Loucy (cell line): Measurements from ENCODE around the gene RPTOR.

Experiments used
- H2AFZ ChIP-seq: fragments of 200-600 bp; sonication (generic); 2 replicates; pipeline ENCODE4 v1.6.0; 2016; ENCODE audit warnings: antibody characterized with exemption, mild to moderate bottlenecking, low read length, moderate library complexity
- H3F3A ChIP-seq: fragments of 200-600 bp; 2 replicates; pipeline ENCODE4 v1.6.0; 2016; ENCODE audit warnings: antibody characterized with exemption, low read depth, mild to moderate bottlenecking
- H3K27me3 ChIP-seq: fragments of 200-600 bp; sonication (generic); 2 replicates; pipeline ENCODE4 v1.6.1; 2014; ENCODE audit warnings: low read length, mild to moderate bottlenecking; ENCODE audit not compliant: insufficient read depth, poor library complexity, severe bottlenecking
- H3K36me3 ChIP-seq: fragments of 200-600 bp; sonication (generic); 2 replicates; pipeline ENCODE4 v1.6.1; 2016; ENCODE audit warnings: low read length; ENCODE audit not compliant: insufficient read depth
- H3K4me1 ChIP-seq: fragments of 200-600 bp; sonication (generic); 2 replicates; pipeline ENCODE4 v1.5.1; 2014; ENCODE audit warnings: low read length, mild to moderate bottlenecking; ENCODE audit not compliant: insufficient read depth, poor library complexity, severe bottlenecking
- H3K4me2 ChIP-seq: fragments of 200-600 bp; sonication (generic); 2 replicates; pipeline ENCODE4 v1.6.0; 2014; ENCODE audit warnings: antibody characterized with exemption, low read length, low read depth, mild to moderate bottlenecking; ENCODE audit not compliant: poor library complexity, severe bottlenecking
- H3K4me3 ChIP-seq: fragments of 200-600 bp; sonication (generic); 2 replicates; pipeline ENCODE4 v1.5.1; 2014; ENCODE audit warnings: low read length, mild to moderate bottlenecking, mixed read lengths; ENCODE audit not compliant: poor library complexity, severe bottlenecking
- H3K79me2 ChIP-seq: fragments of 200-600 bp; sonication (generic); 2 replicates; pipeline ENCODE4 v1.6.1; 2014; ENCODE audit warnings: low read length; ENCODE audit not compliant: insufficient read depth
- H3K9ac ChIP-seq: fragments of 200-600 bp; sonication (generic); 2 replicates; pipeline ENCODE4 v1.6.0; 2014; ENCODE audit warnings: mild to moderate bottlenecking, low read depth, low read length, moderate library complexity; ENCODE audit not compliant: poor library complexity, severe bottlenecking
- H3K9me2 ChIP-seq: fragments of 200-600 bp; sonication (generic); replicated peaks from 2 replicates; pipeline ENCODE4 v1.6.1; 2016; ENCODE audit warnings: low read depth, low read length, mixed read lengths
- H3K9me3 ChIP-seq: fragments of 200-600 bp; sonication (generic); 2 replicates; pipeline ENCODE4 v1.6.1; 2014; ENCODE audit warnings: mild to moderate bottlenecking, antibody characterized with exemption, low read length, low read depth; ENCODE audit not compliant: insufficient read depth
- H4K20me1 ChIP-seq: fragments of 200-600 bp; sonication (generic); 2 replicates; pipeline ENCODE4 v1.6.0; 2014; ENCODE audit warnings: antibody characterized with exemption, low read length, mild to moderate bottlenecking; ENCODE audit not compliant: insufficient read depth, poor library complexity, severe bottlenecking
- CTCF ChIP-seq: fragments of 200-600 bp; sonication (generic); conservative IDR thresholded peaks from 2 replicates; pipeline ENCODE4 v1.5.1; 2014; ENCODE audit warnings: mild to moderate bottlenecking, antibody characterized with exemption, low read length
- EZH2phosphoT487 ChIP-seq: fragments of 200-600 bp; IDR thresholded peaks from 2 replicates; pipeline ENCODE4 v1.6.1; 2018; ENCODE audit warnings: antibody characterized with exemption, mild to moderate bottlenecking, moderate library complexity, borderline replicate concordance

Gene RPTOR

GRCh38 chr17:80552523-80552922, 7.9 kb downstream of the RPTOR start:
- H3K36me3 ChIP-seq, result no peaks in the 10 kb centered on the region; the same call in 1 of the 2 replicates
- no peak overlapping the region for H2AFZ ChIP-seq
- H3F3A ChIP-seq, result no peaks in the 10 kb centered on the region
- H4K20me1 ChIP-seq, result peaks cover 14% of the 10 kb centered on the region
- H3K4me3 ChIP-seq, result no peak overlapping the region
- H3K79me2 ChIP-seq, result peaks cover 60% of the 10 kb centered on the region
- H3K9ac ChIP-seq, result no peak overlapping the region
- TF ChIP-seq EZH2phosphoT487 (no peak), CTCF (no peak)
- H3K27me3 ChIP-seq, result no peaks in the 10 kb centered on the region
- H3K4me2 ChIP-seq, result no peak overlapping the region
- peaks cover 12% of the 10 kb centered on the region for H3K4me1 ChIP-seq
- no peaks in the 10 kb centered on the region for H3K9me2 ChIP-seq
- H3K9me3 ChIP-seq, result no peaks in the 10 kb centered on the region

GRCh38 chr17:80555266-80555665, 10.6 kb downstream of the RPTOR start:
- TF ChIP-seq CTCF (no peak), EZH2phosphoT487 (no peak)
- peaks cover 2% of the 10 kb centered on the region for H3K4me1 ChIP-seq
- no peaks in the 10 kb centered on the region for H3K27me3 ChIP-seq
- H3K4me3 ChIP-seq, result no peak overlapping the region
- no peaks in the 10 kb centered on the region; the same call in 1 of the 2 replicates for H3K36me3 ChIP-seq
- no peak overlapping the region for H2AFZ ChIP-seq
- no peak overlapping the region for H3K9ac ChIP-seq
- no peak overlapping the region for H3K4me2 ChIP-seq
- H3K79me2 ChIP-seq, result peaks cover 50% of the 10 kb centered on the region
- H4K20me1 ChIP-seq, result peaks cover 3% of the 10 kb centered on the region
- no peaks in the 10 kb centered on the region for H3F3A ChIP-seq
- no peaks in the 10 kb centered on the region for H3K9me3 ChIP-seq
- H3K9me2 ChIP-seq, result no peaks in the 10 kb centered on the region

- no peaks in the 10 kb centered on the region for H3F3A ChIP-seq
- H3K9me2 ChIP-seq, result no peaks in the 10 kb centered on the region
- no peak for TF ChIP-seq EZH2phosphoT487
- no peak for TF ChIP-seq CTCF
- H3K27me3 ChIP-seq, result no peaks in the 10 kb centered on the region
- no peak overlapping the region for H3K4me2 ChIP-seq
- H3K9me3 ChIP-seq, result no peaks in the 10 kb centered on the region
- no peak overlapping the region for H3K9ac ChIP-seq
- H3K79me2 ChIP-seq, result peaks cover 49% of the 10 kb centered on the region
- no peak overlapping the region for H2AFZ ChIP-seq
- no peaks in the 10 kb centered on the region; the same call in 1 of the 2 replicates for H3K36me3 ChIP-seq
- no peaks in the 10 kb centered on the region for H3K4me1 ChIP-seq
- H4K20me1 ChIP-seq, result peaks cover 3% of the 10 kb centered on the region
- H3K4me3 ChIP-seq, result no peak overlapping the region
Measured at GRCh38 chr17:80558046-80558445, 13.4 kb downstream of the RPTOR start.
